HepG2 (cell line): Measurements from ENCODE around the gene BCAS1. TPM values are rescaled to one million over a fixed set of nuclear protein-coding genes. Genes with fewer than 3 reads are reported as not detected.

Experiments used
- ATF7 ChIP-seq, 2 experiments: fragments of 450-650 bp in 1 of 2; sonication (generic) in 1 of 2; formaldehyde crosslinking in 1 of 2; IDR thresholded peaks; 2 replicates each; pipeline versions ENCODE4 v1.4.0 to v1.6.1; 2016 to 2020; ENCODE audit warnings: antibody characterized with exemption in 1 of 2, mild to moderate bottlenecking in 1 of 2, missing genetic modification reagents in 1 of 2
- CENPT ChIP-seq: sonication (generic); formaldehyde crosslinking; IDR thresholded peaks from 2 replicates; pipeline ENCODE4 v1.8.0; 2022; ENCODE audit warnings: low read depth, mild to moderate bottlenecking, moderate library complexity, missing genetic modification reagents
- DPF2 ChIP-seq: sonication (generic); formaldehyde crosslinking; IDR thresholded peaks from 2 replicates; pipeline ENCODE4 v1.4.0; 2020; ENCODE audit warnings: mild to moderate bottlenecking, low read depth, missing genetic modification reagents, borderline replicate concordance
- FOXO1 ChIP-seq: sonication (generic); formaldehyde crosslinking; IDR thresholded peaks from 2 replicates; pipeline ENCODE4 v1.4.0; 2020; ENCODE audit warnings: missing genetic modification reagents
- HNRNPL ChIP-seq: fragments of 200-400 bp; formaldehyde crosslinking; IDR thresholded peaks from 2 replicates; pipeline ENCODE4 v1.6.1; 2017; ENCODE audit warnings: mild to moderate bottlenecking, low read depth, low read length
- ISL2 ChIP-seq: sonication (generic); formaldehyde crosslinking; IDR thresholded peaks from 2 replicates; pipeline ENCODE4 v1.5.0; 2020; ENCODE audit warnings: missing genetic modification reagents
- KLF11 ChIP-seq: IDR thresholded peaks from 2 replicates; pipeline ENCODE4 v1.6.1; 2016; ENCODE audit warnings: missing compliant biosample characterization
- ONECUT2 ChIP-seq: sonication (generic); formaldehyde crosslinking; IDR thresholded peaks from 2 replicates; pipeline ENCODE4 v1.4.0; 2020; ENCODE audit warnings: missing genetic modification reagents
- RBAK ChIP-seq: sonication (generic); formaldehyde crosslinking; IDR thresholded peaks from 2 replicates; pipeline ENCODE4 v1.5.1; 2020; ENCODE audit warnings: mild to moderate bottlenecking, missing genetic modification reagents
- SMARCE1 ChIP-seq: fragments of 450-650 bp; IDR thresholded peaks from 2 replicates; pipeline ENCODE4 v1.6.1; 2017; ENCODE audit warnings: borderline replicate concordance
- YEATS4 ChIP-seq: sonication (generic); formaldehyde crosslinking; IDR thresholded peaks from 2 replicates; pipeline ENCODE4 v1.4.0; 2020; ENCODE audit warnings: missing genetic modification reagents, borderline replicate concordance
- ZNF354B ChIP-seq: sonication (generic); formaldehyde crosslinking; IDR thresholded peaks from 2 replicates; pipeline ENCODE4 v1.8.0; 2022; ENCODE audit warnings: mild to moderate bottlenecking, missing genetic modification reagents
- ZNF589 ChIP-seq: sonication (generic); formaldehyde crosslinking; conservative IDR thresholded peaks from 2 replicates; pipeline ENCODE4 v1.8.0; 2022; ENCODE audit warnings: mild to moderate bottlenecking, moderate library complexity, missing genetic modification reagents
- ZNF768 ChIP-seq: sonication (generic); formaldehyde crosslinking; IDR thresholded peaks from 2 replicates; pipeline ENCODE4 v1.4.0; 2020; ENCODE audit warnings: missing genetic modification reagents
- ZNF772 ChIP-seq: sonication (generic); formaldehyde crosslinking; IDR thresholded peaks from 2 replicates; pipeline ENCODE4 v1.5.0; 2020; ENCODE audit warnings: mild to moderate bottlenecking, missing genetic modification reagents
- ZNF841 ChIP-seq: sonication (generic); formaldehyde crosslinking; IDR thresholded peaks from 2 replicates; pipeline ENCODE4 v1.8.1; 2023; ENCODE audit warnings: missing genetic modification reagents, borderline replicate concordance
- ZSCAN29 ChIP-seq: sonication (generic); formaldehyde crosslinking; conservative IDR thresholded peaks from 2 replicates; pipeline ENCODE4 v1.4.0; 2020; ENCODE audit warnings: mild to moderate bottlenecking, missing genetic modification reagents
- polyA plus RNA-seq, 8 experiments: library from polyadenylated mRNA; depleted of rRNA in 3 of 8; stranded (reverse) in 7 of 8; unstranded in 1 of 8; fragments of >200 nt; fragmentation: Illumina TruSeq in 4 of 8; extraction: Trizol in 4 of 8; gene quantifications; 2 replicates each; pipeline versions ENCODE4 v1.2.1 to v1.2.3, GENCODE V29; 2011 to 2016; ENCODE audit warnings: low read depth in 4 of 8, missing spikeins in 1 of 8, mixed read lengths in 1 of 8; ENCODE audit not compliant: insufficient read depth in 1 of 8
- total RNA-seq, 5 experiments: library from RNA; depleted of rRNA; stranded (reverse); fragments of >200 nt; fragmentation: Illumina TruSeq; extraction: Trizol; gene quantifications; 2 replicates each; pipeline ENCODE4 v1.2.3, GENCODE V29; 2016; ENCODE audit warnings: low read depth in 1 of 5
- TF ChIP-seq, protein P1 (sequence below): sonication (generic); formaldehyde crosslinking; IDR thresholded peaks from 2 replicates; pipeline ENCODE4 v1.5.0; 2020; ENCODE audit warnings: mild to moderate bottlenecking, missing genetic modification reagents, borderline replicate concordance
- TF ChIP-seq, protein P2 (sequence below): sonication (generic); formaldehyde crosslinking; IDR thresholded peaks from 2 replicates; pipeline ENCODE4 v1.5.0; 2020; ENCODE audit warnings: mild to moderate bottlenecking, missing genetic modification reagents, borderline replicate concordance
- TF ChIP-seq, protein P3 (sequence below): sonication (generic); formaldehyde crosslinking; conservative IDR thresholded peaks from 2 replicates; pipeline ENCODE4 v1.8.1; 2023; ENCODE audit warnings: missing genetic modification reagents
- TF ChIP-seq, protein P4 (sequence below): fragments of 450-650 bp; IDR thresholded peaks from 2 replicates; pipeline ENCODE4 v1.6.1; 2017

Gene BCAS1
- total and polyA plus RNA-seq, 2 of the 13 experiments (the other 11 are each of a cell fraction or from before 2014, with no cell fraction given): 0.55 to 0.91 TPM

DNA sequence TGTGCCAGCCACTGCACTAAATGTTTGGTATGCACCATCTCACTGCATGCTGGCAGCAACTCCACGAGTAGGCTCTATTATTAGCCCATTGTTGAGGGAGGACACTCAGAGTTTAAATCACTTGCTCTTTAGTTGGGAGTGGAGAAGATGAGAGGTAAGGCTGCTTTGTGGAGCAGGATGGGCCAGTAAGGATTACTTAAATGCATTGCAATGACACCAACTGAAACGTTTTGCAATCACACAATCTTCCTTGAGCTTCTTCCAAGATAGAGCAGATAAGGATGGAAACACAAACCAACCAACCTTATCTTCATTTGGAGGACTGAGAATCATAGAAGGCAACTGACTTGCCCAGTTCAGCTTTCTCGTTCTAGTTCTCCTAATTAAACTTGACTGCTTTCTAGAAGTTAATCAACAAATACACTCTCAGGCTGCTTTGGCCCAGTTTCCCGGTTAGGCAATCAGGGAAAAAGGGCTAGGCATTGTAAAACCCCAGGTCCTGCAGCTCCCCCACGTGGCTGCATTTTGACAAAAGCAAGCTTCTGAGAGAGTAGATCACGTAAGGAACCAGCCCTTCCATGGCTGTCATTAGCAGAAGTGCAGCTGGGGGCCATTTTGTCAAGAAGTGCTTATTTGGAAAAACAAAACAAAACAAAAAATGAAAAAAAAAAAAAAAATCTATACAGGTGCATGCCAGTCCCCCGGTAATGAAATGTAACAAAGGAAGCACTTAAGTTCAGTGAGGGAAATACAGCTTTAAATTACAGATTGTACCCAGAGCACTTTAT is 130.6 kb downstream of the BCAS1 start (continued):
- TF ChIP-seq, protein P1, sequence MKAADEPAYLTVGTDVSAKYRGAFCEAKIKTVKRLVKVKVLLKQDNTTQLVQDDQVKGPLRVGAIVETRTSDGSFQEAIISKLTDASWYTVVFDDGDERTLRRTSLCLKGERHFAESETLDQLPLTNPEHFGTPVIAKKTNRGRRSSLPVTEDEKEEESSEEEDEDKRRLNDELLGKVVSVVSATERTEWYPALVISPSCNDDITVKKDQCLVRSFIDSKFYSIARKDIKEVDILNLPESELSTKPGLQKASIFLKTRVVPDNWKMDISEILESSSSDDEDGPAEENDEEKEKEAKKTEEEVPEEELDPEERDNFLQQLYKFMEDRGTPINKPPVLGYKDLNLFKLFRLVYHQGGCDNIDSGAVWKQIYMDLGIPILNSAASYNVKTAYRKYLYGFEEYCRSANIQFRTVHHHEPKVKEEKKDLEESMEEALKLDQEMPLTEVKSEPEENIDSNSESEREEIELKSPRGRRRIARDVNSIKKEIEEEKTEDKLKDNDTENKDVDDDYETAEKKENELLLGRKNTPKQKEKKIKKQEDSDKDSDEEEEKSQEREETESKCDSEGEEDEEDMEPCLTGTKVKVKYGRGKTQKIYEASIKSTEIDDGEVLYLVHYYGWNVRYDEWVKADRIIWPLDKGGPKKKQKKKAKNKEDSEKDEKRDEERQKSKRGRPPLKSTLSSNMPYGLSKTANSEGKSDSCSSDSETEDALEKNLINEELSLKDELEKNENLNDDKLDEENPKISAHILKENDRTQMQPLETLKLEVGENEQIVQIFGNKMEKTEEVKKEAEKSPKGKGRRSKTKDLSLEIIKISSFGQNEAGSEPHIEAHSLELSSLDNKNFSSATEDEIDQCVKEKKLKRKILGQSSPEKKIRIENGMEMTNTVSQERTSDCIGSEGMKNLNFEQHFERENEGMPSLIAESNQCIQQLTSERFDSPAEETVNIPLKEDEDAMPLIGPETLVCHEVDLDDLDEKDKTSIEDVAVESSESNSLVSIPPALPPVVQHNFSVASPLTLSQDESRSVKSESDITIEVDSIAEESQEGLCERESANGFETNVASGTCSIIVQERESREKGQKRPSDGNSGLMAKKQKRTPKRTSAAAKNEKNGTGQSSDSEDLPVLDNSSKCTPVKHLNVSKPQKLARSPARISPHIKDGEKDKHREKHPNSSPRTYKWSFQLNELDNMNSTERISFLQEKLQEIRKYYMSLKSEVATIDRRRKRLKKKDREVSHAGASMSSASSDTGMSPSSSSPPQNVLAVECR (CRISPR knock-in tag): peak; percentile 69; the same call in 1 of the 2 replicates
- no peak for TF ChIP-seq ONECUT2
- TF ChIP-seq, protein P2, sequence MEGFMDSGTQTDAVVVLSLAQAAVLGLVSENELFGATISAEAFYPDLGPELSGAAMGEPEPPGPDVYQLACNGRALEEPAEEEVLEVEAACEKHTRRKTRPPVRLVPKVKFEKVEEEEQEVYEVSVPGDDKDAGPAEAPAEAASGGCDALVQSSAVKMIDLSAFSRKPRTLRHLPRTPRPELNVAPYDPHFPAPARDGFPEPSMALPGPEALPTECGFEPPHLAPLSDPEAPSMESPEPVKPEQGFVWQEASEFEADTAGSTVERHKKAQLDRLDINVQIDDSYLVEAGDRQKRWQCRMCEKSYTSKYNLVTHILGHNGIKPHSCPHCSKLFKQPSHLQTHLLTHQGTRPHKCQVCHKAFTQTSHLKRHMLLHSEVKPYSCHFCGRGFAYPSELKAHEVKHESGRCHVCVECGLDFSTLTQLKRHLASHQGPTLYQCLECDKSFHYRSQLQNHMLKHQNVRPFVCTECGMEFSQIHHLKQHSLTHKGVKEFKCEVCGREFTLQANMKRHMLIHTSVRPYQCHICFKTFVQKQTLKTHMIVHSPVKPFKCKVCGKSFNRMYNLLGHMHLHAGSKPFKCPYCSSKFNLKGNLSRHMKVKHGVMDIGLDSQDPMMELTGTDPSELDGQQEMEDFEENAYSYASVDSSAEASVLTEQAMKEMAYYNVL (CRISPR knock-in tag): no peak; the same call in 1 of the 2 replicates
- TF ChIP-seq ZNF354B (CRISPR knock-in tag): no peak
- no peak; the same call in 1 of the 2 replicates for TF ChIP-seq ISL2
- TF ChIP-seq RBAK (CRISPR knock-in tag): no peak
- TF ChIP-seq ZNF772 (CRISPR knock-in tag): no peak
- TF ChIP-seq ZNF841: no peak
- TF ChIP-seq FOXO1 (CRISPR knock-in tag): no peak; the same call in 1 of the 2 replicates
- TF ChIP-seq ZSCAN29 (CRISPR knock-in tag): peak; percentile 65; the same call in 1 of the 2 replicates
- TF ChIP-seq YEATS4: no peak; the same call in 1 of the 2 replicates
- TF ChIP-seq ZNF589: no peak
- TF ChIP-seq KLF11: no peak
- TF ChIP-seq, protein P3, sequence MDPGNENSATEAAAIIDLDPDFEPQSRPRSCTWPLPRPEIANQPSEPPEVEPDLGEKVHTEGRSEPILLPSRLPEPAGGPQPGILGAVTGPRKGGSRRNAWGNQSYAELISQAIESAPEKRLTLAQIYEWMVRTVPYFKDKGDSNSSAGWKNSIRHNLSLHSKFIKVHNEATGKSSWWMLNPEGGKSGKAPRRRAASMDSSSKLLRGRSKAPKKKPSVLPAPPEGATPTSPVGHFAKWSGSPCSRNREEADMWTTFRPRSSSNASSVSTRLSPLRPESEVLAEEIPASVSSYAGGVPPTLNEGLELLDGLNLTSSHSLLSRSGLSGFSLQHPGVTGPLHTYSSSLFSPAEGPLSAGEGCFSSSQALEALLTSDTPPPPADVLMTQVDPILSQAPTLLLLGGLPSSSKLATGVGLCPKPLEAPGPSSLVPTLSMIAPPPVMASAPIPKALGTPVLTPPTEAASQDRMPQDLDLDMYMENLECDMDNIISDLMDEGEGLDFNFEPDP (CRISPR knock-in tag): no peak
- TF ChIP-seq CENPT: no peak
- no peak for TF ChIP-seq HNRNPL
- no peak for TF ChIP-seq ZNF768 (CRISPR knock-in tag)
- no peak for TF ChIP-seq ATF7 (IDR thresholded peaks at IDR 0.05)
- no peak for TF ChIP-seq ATF7 (CRISPR knock-in tag; IDR thresholded peaks at IDR 0.05)
- TF ChIP-seq SMARCE1: no peak
- no peak for TF ChIP-seq DPF2 (CRISPR knock-in tag)
- TF ChIP-seq, protein P4, sequence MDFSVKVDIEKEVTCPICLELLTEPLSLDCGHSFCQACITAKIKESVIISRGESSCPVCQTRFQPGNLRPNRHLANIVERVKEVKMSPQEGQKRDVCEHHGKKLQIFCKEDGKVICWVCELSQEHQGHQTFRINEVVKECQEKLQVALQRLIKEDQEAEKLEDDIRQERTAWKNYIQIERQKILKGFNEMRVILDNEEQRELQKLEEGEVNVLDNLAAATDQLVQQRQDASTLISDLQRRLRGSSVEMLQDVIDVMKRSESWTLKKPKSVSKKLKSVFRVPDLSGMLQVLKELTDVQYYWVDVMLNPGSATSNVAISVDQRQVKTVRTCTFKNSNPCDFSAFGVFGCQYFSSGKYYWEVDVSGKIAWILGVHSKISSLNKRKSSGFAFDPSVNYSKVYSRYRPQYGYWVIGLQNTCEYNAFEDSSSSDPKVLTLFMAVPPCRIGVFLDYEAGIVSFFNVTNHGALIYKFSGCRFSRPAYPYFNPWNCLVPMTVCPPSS: no peak
